ENCODE data around the gene CCSAP.

Gene CCSAP

GRCh38 chr1:229280921-229281320 is 61.9 kb downstream of the CCSAP start:
- H3K4me3 ChIP-seq (replicated peaks; ENCODE audit: insufficient read depth, low read length) = no peak overlapping the region

GRCh38 chr1:229280037-229280828 is 62.6 kb downstream of the CCSAP start:
- Histone ChIP-seq H3K27ac (replicated peaks) (no peak overlapping the region), H3K27me3 (ENCODE audit: insufficient read depth, poor library complexity, severe bottlenecking) (no peaks in the 10 kb centered on the region), H3K4me3 (replicated peaks; ENCODE audit: insufficient read depth, low read length) (no peak overlapping the region)
- DNase-seq (ENCODE audit: low read depth in 1 of 2, low spot score in 1 of 2) = no peak
- no peak for TF ChIP-seq GABPA (IDR thresholded peaks at IDR 0.05; ENCODE audit: low read depth)
- no peak for TF ChIP-seq CTCF (IDR thresholded peaks at IDR 0.05; ENCODE audit: insufficient read depth, low read length)
- TF ChIP-seq, protein P1, sequence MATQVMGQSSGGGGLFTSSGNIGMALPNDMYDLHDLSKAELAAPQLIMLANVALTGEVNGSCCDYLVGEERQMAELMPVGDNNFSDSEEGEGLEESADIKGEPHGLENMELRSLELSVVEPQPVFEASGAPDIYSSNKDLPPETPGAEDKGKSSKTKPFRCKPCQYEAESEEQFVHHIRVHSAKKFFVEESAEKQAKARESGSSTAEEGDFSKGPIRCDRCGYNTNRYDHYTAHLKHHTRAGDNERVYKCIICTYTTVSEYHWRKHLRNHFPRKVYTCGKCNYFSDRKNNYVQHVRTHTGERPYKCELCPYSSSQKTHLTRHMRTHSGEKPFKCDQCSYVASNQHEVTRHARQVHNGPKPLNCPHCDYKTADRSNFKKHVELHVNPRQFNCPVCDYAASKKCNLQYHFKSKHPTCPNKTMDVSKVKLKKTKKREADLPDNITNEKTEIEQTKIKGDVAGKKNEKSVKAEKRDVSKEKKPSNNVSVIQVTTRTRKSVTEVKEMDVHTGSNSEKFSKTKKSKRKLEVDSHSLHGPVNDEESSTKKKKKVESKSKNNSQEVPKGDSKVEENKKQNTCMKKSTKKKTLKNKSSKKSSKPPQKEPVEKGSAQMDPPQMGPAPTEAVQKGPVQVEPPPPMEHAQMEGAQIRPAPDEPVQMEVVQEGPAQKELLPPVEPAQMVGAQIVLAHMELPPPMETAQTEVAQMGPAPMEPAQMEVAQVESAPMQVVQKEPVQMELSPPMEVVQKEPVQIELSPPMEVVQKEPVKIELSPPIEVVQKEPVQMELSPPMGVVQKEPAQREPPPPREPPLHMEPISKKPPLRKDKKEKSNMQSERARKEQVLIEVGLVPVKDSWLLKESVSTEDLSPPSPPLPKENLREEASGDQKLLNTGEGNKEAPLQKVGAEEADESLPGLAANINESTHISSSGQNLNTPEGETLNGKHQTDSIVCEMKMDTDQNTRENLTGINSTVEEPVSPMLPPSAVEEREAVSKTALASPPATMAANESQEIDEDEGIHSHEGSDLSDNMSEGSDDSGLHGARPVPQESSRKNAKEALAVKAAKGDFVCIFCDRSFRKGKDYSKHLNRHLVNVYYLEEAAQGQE (IDR thresholded peaks at IDR 0.05; ENCODE audit: insufficient replicate concordance, low read depth) = no peak
- TF ChIP-seq POLR2AphosphoS5 (IDR thresholded peaks at IDR 0.05; ENCODE audit: low read depth) = no peak
- TF ChIP-seq SPI1 (IDR thresholded peaks at IDR 0.05; ENCODE audit: borderline replicate concordance, low read depth) = no peak

More at GRCh38 chr1:229280921-229281320, 61.9 kb downstream of the CCSAP start:
- no peak for TF ChIP-seq POLR2AphosphoS5 (IDR thresholded peaks at IDR 0.05; ENCODE audit: low read depth)
- Histone ChIP-seq H3K27ac (replicated peaks) (no peak overlapping the region), H3K27me3 (ENCODE audit: insufficient read depth, poor library complexity, severe bottlenecking) (no peaks in the 10 kb centered on the region)
- no peak for DNase-seq (ENCODE audit: low read depth in 1 of 2, low spot score in 1 of 2)

GRCh38 chr1:229279242-229279641 is 63.6 kb downstream of the CCSAP start:
- H3K4me3 ChIP-seq (replicated peaks; ENCODE audit: insufficient read depth, low read length) = no peak overlapping the region
- no peak for DNase-seq (ENCODE audit: low read depth in 1 of 2, low spot score in 1 of 2)
- no peaks in the 10 kb centered on the region for H3K27me3 ChIP-seq (ENCODE audit: insufficient read depth, poor library complexity, severe bottlenecking)
- TF ChIP-seq GABPA (IDR thresholded peaks at IDR 0.05; ENCODE audit: low read depth) (no peak), CTCF (IDR thresholded peaks at IDR 0.05; ENCODE audit: insufficient read depth, low read length) (no peak), SPI1 (IDR thresholded peaks at IDR 0.05; ENCODE audit: borderline replicate concordance, low read depth) (no peak), POLR2AphosphoS5 (IDR thresholded peaks at IDR 0.05; ENCODE audit: low read depth) (no peak)
- TF ChIP-seq, protein P1 (IDR thresholded peaks at IDR 0.05; ENCODE audit: insufficient replicate concordance, low read depth) = no peak
- H3K27ac ChIP-seq (replicated peaks) = no peak overlapping the region

DNA sequence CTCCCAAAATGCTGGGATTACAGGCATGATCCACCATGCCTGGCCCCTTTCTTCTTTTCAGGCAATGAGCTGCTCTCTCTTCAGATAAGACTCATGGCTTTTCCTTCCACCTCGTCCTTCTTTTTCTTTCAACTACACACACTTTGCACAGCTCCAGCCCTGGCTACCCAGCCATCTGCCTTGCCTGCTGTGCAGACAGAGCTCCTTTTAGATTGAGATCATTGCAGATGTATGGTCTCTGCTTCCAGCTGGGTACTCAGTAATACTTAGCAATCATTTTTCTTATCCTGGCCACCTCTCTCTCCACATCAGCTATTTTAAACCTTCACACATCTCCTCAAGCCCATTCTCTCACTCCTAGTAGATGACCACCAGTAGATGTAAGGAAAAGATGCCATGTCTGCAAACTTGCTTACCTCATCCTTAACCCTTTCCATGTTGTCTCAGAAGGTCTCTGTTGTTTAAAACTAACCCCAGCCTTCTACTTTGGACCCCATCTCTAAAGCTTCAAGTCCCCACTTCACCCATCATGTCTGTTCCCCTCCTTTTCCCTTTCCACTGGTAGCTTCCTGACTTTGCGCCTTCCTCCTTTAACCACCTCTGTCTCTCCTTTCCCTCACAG is 64.6 kb downstream of the CCSAP start:
- TF ChIP-seq GABPA (IDR thresholded peaks at IDR 0.05; ENCODE audit: low read depth) (no peak), SPI1 (IDR thresholded peaks at IDR 0.05; ENCODE audit: borderline replicate concordance, low read depth) (no peak), CTCF (IDR thresholded peaks at IDR 0.05; ENCODE audit: insufficient read depth, low read length) (no peak), POLR2AphosphoS5 (IDR thresholded peaks at IDR 0.05; ENCODE audit: low read depth) (no peak)
- TF ChIP-seq, protein P1 (IDR thresholded peaks at IDR 0.05; ENCODE audit: insufficient replicate concordance, low read depth) = no peak

More for the DNA sequence above, 64.6 kb downstream of the CCSAP start:
- DNase-seq (ENCODE audit: low read depth in 1 of 2, low spot score in 1 of 2) = no peak
- H3K4me3 ChIP-seq (replicated peaks; ENCODE audit: insufficient read depth, low read length) = no peak overlapping the region
- H3K27ac ChIP-seq (replicated peaks) = no peak overlapping the region
- H3K27me3 ChIP-seq (ENCODE audit: insufficient read depth, poor library complexity, severe bottlenecking) = no peaks in the 10 kb centered on the region

Measured in HL-60 (cell line).